HK-2 (cell line): ENCODE measurements around the gene NRTN.
"Not testable (repeated sequence)": the region's sequence is repeated elsewhere in the genome, so short reads cannot be mapped to it uniquely, and the experiment has no call there.

Experiments used
- DNase-seq: peaks from one replicate; pipeline ENCODE4 v3.0.0-alpha.2; 2018; ENCODE audit not compliant: unreplicated experiment

NRTN gene, protein sequence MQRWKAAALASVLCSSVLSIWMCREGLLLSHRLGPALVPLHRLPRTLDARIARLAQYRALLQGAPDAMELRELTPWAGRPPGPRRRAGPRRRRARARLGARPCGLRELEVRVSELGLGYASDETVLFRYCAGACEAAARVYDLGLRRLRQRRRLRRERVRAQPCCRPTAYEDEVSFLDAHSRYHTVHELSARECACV

DNA sequence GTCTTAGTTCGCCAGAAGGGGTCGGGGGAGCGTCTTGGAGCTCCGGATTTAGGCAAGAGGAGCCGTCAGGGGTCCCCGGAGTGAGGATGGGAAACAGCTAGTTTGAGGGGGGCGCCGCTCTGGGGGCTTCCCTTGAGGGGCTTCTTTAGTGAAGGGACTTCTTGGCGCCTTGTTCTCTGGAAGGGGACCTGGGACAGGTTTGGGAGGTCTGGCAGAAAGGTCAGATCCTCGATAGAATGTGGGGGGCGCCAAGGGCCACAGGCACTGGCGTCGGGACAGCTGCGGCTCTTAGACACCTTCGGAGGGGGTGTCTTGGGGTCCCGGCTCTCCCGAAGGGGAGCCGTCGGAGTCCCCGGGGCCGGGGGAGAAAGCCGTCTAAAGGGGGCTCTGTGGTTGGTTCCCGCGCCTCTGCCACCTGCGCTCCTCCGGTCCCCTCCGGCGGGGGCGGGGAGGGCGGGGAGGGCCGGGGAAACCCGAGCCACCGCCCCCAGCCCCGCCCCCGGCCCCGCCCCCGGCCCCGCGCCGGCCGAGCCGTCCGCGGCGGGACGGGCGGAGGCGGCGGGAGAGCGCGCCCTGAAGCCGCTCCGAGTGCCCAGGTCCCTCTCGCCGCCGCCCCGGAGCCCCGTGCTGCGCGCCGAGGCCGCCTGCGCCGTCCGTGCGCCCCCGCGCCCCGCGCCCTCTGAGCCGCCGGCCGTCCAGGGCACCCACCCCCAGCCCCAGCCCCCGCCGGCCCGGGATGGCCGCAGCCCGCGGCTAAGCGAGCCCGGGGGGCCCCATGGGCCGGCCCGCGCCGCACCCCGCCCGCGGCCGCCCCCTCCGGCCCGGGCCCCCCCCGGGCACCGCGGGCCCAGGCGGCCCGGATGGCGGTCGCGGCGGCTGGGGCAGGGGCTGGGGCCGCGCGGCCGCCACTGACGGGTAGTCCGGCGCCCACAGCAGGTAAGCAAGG lies at the start of gene NRTN:
Gene NRTN, plus strand, starts transcription at position 552 of the 946 bp plus-strand sequence. CDS start 19,099 bp downstream, outside the sequence.
- peak; percentile 44 for DNase-seq

DNA sequence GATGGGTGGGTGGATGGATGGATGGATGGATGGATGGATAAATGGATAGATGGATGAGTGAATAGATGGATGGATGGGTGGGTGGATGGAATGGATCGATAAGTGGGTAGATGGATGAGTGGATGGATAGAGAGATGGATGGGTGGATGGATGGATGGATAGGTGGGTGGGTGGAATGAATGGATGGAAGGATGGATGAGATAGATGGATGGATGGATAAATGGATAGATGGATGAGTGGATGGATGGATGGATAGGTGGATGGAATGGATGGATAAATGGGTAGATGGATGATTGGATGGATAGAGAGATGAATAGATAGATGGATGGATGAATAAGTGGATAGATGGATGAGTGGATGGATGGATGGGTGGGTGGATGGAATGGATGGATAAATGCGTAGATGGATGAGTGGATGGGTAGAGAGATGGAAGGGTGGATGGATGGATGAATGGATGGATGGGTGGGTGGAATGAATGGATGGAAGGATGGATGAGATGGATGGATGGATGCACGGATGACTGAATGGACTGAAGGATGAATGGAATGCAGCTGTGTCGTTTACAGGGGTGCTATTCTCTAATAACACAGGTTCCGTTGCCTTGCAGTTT lies 42.2 kb upstream of the NRTN start:
- DNase-seq = no peak

- DNase-seq = no peak
Observed at GRCh38 chr19:5765220-5765619, 39.6 kb upstream of the NRTN start.

- no peak for DNase-seq
Observed at GRCh38 chr19:5767949-5768348, 36.9 kb upstream of the NRTN start.

DNA sequence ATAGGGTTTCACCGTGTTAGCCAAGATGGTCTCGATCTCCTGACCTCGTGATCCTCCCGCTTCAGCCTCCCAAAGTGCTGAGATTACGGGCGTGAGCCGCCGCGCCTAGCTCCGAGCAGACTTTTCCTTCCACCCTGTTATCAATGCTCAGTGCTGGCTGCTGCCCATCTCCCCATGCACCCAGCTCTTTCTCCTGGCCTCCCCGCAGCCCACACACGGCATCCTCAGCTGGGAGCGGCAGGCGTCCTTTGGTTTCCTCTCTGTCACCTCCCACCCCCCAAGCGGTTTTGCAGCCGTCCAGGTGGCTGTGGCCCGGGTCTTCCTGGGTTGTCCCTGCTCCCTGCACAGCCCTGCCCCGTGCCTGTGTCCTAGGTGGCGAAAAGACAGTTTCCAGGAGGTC lies 32.5 kb upstream of the NRTN start:
- no peak for DNase-seq

GRCh38 chr19:5773276-5773675 lies 31.6 kb upstream of the NRTN start:
- no peak for DNase-seq

DNA sequence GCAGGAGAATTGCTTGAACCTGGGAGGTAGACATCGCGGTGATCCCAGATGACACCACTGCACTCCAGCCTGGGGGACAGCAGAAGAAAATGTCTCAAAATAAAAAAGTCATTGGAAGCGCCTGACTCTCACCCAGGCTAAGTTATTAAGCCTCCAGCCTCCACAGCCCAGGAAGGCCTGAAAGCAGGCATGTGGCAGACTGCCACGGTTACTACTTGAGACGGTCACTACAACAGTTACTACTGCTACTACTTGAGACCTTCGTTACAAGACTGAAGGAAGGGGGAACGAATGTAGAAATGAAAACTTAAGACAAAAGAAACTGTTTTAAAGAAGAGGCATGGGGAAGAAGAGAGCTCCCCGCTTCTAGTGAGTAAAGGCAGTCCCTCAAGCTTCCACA lies 29.9 kb upstream of the NRTN start:
- no peak for DNase-seq

DNA sequence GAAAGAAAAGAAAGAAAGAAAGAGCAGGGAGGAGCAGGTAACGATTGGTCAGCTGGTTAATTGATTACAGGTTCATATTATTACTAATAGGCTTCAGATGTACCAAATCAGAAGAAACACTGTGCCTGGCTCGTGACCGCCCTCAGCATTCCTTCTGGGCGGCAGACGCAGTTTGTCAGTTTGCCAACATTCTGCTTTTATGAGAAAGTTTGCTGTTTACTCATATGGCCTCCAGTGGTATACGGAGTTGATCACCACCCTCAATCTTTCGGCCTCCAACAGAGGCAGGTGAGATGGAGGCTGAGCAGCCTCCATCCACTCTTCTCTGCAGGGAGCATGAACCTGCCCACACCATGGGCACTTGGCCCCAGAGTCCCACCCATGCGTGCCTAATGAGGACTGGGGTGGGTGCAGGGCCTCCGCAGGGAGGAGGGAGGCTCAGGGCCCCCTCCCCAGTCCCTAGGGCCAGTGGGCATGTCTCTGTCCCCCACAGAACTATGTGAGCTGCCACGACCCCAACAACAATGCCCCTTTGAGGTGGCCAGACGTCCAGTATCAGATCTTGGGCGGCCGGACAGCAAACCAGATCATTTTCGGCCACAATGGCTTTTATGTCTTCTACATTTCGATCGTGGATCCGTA lies 29.1 kb upstream of the NRTN start:
- no peak for DNase-seq

- DNase-seq = no peak
Observed at GRCh38 chr19:5778402-5778801, 26.5 kb upstream of the NRTN start.

- DNase-seq = not testable (repeated sequence)
Observed at GRCh38 chr19:5780916-5781315, 24.0 kb upstream of the NRTN start.

- no peak for DNase-seq
Observed at GRCh38 chr19:5782322-5782721, 22.5 kb upstream of the NRTN start.

- no peak for DNase-seq
Observed at GRCh38 chr19:5782945-5783919, 21.6 kb upstream of the NRTN start.

DNA sequence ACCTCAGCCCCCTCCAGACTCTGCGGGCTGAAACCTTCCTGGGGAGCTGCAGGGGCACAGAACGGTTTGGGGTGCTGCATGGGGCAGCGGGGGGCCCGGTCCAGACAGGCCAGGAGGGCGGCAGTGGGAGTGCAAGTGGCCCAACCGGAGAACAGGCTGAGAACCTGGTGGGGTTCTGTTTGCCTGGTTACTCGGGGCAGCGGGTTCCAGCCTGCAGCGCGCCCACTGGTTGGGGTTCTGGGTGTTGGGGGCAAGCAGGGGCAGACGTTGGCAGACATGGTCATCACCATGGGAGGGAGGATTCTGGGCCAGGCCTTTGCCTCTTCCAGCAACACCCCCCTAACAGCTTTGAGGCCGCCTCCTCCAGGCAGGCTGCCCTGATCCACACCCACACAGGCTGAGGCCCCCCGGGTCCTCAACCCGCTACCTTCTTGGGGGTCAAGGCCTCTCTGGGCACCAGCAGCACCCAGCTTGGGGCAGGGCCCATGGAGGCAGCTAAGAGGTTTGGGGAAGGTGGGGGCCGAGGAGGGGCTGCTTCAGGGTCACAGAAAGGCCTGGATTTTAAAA lies 20.2 kb upstream of the NRTN start, which contains the start of gene PRR22:
Gene PRR22, minus strand, starts transcription at position 166 of the 567 bp plus-strand sequence. Its CDS starts 86 bp downstream, at position 80.
- no peak for DNase-seq

DNA sequence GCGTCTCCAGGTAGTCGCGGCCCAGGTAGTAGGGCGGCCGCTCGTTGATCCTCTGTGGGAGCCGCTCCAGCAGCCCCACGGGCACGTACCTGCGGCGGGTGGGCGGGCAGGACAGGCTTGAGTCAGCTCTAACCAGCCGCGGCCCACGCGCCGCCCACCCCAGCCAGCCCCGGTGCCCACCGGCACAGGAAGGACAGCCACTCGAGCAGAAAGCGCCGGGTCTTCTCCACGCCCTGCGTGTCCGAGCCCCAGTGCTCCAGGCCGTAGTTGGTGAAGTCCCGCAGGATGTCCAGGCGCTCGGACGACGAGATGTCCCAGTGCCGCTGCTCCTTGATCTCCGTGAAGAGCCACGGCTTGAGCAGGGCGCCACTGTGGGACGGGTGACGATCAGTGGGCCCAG lies 19.4 kb upstream of the NRTN start:
- no peak for DNase-seq

GRCh38 chr19:5786593-5787408 lies 18.1 kb upstream of the NRTN start:
- DNase-seq = no peak

- no peak for DNase-seq
Observed at GRCh38 chr19:5787409-5788182, 17.3 kb upstream of the NRTN start.

GRCh38 chr19:5788422-5788821 lies 16.4 kb upstream of the NRTN start:
- DNase-seq = no peak

DNA sequence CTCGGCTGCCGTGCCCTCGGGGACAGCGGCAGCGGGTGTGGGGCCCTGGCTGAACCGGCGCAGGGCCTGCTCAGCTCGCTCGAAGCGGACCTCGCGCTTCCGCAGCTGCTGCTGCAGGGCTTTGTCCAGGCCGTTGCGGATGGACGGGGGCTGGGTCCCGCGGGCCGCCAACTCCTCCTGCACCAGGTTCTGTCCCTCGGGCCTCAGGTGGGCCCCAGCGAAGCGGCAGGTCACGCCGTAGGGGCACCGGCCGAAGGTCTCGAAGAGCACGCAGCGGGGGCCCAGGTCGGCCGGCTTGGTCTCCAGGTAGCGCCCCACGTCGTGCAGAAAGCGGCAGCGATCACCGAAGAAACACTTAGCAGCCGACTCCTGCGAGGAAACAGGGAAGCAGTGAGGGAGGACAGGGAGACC lies 15.5 kb upstream of the NRTN start:
- DNase-seq = no peak
